ENCODE results near the gene SASS6.

SASS6 gene

DNA sequence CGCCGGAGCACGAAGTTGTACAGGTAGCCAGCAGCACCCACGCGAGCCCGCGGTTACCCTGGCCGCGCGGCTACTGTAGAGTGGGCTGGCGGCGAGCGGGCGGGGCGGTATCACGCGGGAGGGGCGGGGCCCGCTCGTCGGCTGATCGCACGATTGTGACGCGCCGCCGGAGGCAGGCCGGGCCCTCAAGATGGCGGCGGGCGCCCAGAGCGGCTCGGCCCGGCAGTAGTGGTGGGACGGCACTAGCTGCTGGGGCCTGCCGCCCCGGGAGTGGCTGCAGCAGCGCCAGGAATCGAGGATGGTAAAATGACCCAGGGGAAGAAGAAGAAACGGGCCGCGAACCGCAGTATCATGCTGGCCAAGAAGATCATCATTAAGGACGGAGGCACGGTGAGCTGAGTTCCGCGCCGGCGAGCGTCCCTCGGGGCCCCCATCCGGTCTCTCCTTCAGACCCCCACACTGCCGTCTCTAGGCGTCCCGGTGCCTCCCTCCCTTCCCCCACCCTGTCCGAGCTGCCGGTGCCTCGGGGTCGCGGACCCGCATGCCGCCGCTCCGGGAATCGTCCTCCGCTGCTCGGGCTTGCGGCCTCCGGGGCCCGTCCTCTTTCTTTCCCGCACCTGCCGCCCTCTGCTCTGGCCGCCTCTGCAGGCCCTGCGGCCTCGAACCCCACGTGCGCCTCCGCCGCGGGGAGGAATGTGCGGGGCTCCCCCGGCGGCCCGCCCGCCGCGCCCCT, 94.6 kb downstream of the SASS6 start:
- H3K4me3 ChIP-seq (ENCODE audit: low read length) = peak overlapping the region; percentile 84
- no peak for TF ChIP-seq CTCF (conservative IDR thresholded peaks at IDR 0.05; ENCODE audit: low read length)
- DNase-seq (ENCODE audit: low read depth) = peak; percentile 82

DNA sequence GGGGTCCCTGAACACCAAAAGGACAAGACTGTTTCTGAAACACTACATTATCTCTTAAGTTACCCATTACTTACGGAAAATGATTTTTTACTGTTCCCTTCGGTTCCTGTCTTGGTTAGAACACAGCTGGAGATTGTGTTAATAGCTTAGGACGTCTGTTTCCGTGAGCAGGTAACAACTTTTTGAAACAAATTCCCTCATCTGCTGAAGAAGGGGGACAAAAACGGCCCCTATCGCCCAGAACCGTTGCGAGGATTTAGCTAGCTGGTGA, 95.1 kb downstream of the SASS6 start:
- H3K4me3 ChIP-seq (ENCODE audit: low read length) = peak overlapping the region; percentile 84
- no peak for DNase-seq (ENCODE audit: low read depth)
- TF ChIP-seq CTCF (conservative IDR thresholded peaks at IDR 0.05; ENCODE audit: low read length) = no peak

GRCh38 chr1:100036718-100037655, 95.7 kb downstream of the SASS6 start:
- no peak for TF ChIP-seq CTCF (conservative IDR thresholded peaks at IDR 0.05; ENCODE audit: low read length)
- peak overlapping the region; percentile 84 for H3K4me3 ChIP-seq (ENCODE audit: low read length)
- peak; percentile 24 for DNase-seq (ENCODE audit: low read depth)

- no peak overlapping the region for H3K4me3 ChIP-seq (ENCODE audit: low read length)
- TF ChIP-seq CTCF (conservative IDR thresholded peaks at IDR 0.05; ENCODE audit: low read length) = no peak
- DNase-seq (ENCODE audit: low read depth) = no peak
Measured at GRCh38 chr1:100035214-100035613, 97.5 kb downstream of the SASS6 start.

DNA sequence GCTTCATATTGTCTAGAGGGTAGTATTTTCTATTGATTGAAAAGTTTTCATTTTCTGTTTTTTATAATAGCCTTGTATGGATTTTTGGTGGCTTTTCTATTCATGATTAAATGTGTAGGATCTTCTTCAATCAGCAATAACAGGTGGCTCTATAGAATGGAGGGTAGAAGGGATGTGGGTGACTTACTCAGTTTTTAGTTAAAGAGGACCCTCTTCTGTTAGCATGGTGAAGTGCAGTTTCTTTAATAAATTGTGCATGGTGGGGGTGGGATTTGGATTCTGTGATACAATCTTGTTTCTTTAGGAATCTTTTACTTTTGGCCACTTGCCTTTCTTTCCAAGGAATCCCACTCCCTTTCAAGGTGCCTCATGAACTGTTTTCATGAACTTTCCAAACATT, 98.3 kb downstream of the SASS6 start:
- no peak overlapping the region for H3K4me3 ChIP-seq (ENCODE audit: low read length)
- DNase-seq (ENCODE audit: low read depth) = peak; percentile 16
- TF ChIP-seq CTCF (conservative IDR thresholded peaks at IDR 0.05; ENCODE audit: low read length) = peak; percentile 41

Data from AG10803 (cell line).